ENCODE results near the gene ATG16L1. TPM values are rescaled to one million over a fixed set of nuclear protein-coding genes. Genes with fewer than 3 reads are reported as not detected.

Gene ATG16L1
- total RNA-seq, 1 experiment from 2014 or later = 42.0 TPM

DNA sequence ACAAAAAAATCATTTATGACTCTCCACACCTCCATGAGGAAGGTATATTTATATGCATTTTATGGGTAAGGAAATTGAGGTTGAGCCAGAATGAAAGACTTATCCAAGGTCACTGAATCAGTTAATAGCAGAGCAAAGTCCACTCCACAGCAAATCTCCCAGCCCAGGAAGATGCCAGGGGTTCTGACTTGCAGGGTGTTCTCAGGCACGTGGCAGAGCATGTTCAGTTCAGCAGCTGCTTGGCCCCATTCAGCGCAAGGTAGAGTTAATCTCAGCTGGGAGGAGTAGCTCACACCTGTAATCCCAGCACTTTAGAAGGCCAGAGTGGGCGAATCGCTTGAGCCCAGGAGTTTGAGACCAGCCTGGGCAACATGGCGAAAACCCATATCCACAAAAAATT is 85.1 kb downstream of the ATG16L1 start:
- H3K27ac Mint-ChIP-seq = no peak overlapping the region
- H4K5ac ChIP-seq (ENCODE audit: insufficient read length, low read depth, low read length) = no peak overlapping the region
- H3K79me1 ChIP-seq (ENCODE audit: insufficient read depth, low read depth, low read length, poor library complexity, severe bottlenecking) = no peaks in the 10 kb centered on the region
- H2AK5ac ChIP-seq (ENCODE audit: insufficient read length, low read length) = no peak overlapping the region
- H3K9ac ChIP-seq (ENCODE audit: extremely low read depth, insufficient read length, low read length) = no peak overlapping the region
- no peaks in the 10 kb centered on the region for H3K23me2 ChIP-seq (ENCODE audit: insufficient read length, low read depth, low read length, poor library complexity, severe bottlenecking)
- no peak for TF ChIP-seq CTCF (conservative IDR thresholded peaks at IDR 0.05)
- no CpG with 5 or more reads among the region's 5 CpGs for WGBS (ENCODE audit: extremely low coverage, insufficient read length, low lambda C conversion rate)
- H3K4me1 Mint-ChIP-seq = no peaks in the 10 kb centered on the region
- H3K23ac ChIP-seq (ENCODE audit: insufficient read length, low read depth, low read length) = no peak overlapping the region
- H3K79me2 ChIP-seq (ENCODE audit: insufficient read depth, low read length) = no peaks in the 10 kb centered on the region
- H3K4me1 ChIP-seq (ENCODE audit: insufficient read depth, low read length) = no peaks in the 10 kb centered on the region
- no peak overlapping the region for H3K4ac ChIP-seq (ENCODE audit: low read depth, low read length)
- no peak overlapping the region for H4K8ac ChIP-seq (replicated peaks; ENCODE audit: insufficient read length, low read depth, low read length)
- no peak overlapping the region for H3K18ac ChIP-seq (ENCODE audit: insufficient read length, low read depth, low read length)
- no peak overlapping the region for H2BK5ac ChIP-seq (ENCODE audit: insufficient read length, low read length)
- H2BK15ac ChIP-seq (ENCODE audit: low read depth, low read length) = no peak overlapping the region
- no peak overlapping the region for H2BK12ac ChIP-seq (ENCODE audit: insufficient read length, low read depth, low read length)
- H3K27me3 Mint-ChIP-seq (ENCODE audit: low read depth) = peaks cover 88% of the 10 kb centered on the region
- H2AFZ ChIP-seq (ENCODE audit: low read length) = no peak overlapping the region
- H3K56ac ChIP-seq (ENCODE audit: insufficient read length, low read depth, low read length) = no peak overlapping the region
- no peak for DNase-seq
- H3T11ph ChIP-seq (ENCODE audit: low read length) = no peak overlapping the region
- no peak overlapping the region for H2BK120ac ChIP-seq (ENCODE audit: low read depth, low read length, poor library complexity, severe bottlenecking)
- H2BK20ac ChIP-seq (ENCODE audit: low read depth, low read length, poor library complexity, severe bottlenecking) = no peak overlapping the region
- H4K20me1 ChIP-seq (ENCODE audit: control insufficient read depth, insufficient read depth, insufficient read length) = no peaks in the 10 kb centered on the region
- H3K4me3 Mint-ChIP-seq = no peak overlapping the region
- no peak overlapping the region for H3K14ac ChIP-seq (ENCODE audit: insufficient read depth, low read length)
- no peak overlapping the region for H3K4me2 ChIP-seq (ENCODE audit: insufficient read depth, insufficient read length, low read length)
- H3K27me3 ChIP-seq (ENCODE audit: insufficient read depth, low read length) = no peaks in the 10 kb centered on the region; the same call in 1 of the 2 replicates
- H3K9me3 ChIP-seq (ENCODE audit: control insufficient read depth, low read depth, low read length) = no peaks in the 10 kb centered on the region
- H3K36me3 Mint-ChIP-seq (ENCODE audit: insufficient read depth in 1 of 3, low read depth in 3 of 3) = peaks cover 0 to 3% (median 0%) of the 10 kb centered on the region in 3 experiments; a peak in 1 of 7 replicates
- no peak overlapping the region for H4K91ac ChIP-seq (ENCODE audit: insufficient read length, low read depth, low read length)
- H3K9me3 Mint-ChIP-seq = peaks cover 3 to 4% of the 10 kb centered on the region in 2 experiments; a peak in 3 of 5 replicates
- no peak overlapping the region for H3K27ac ChIP-seq (ENCODE audit: insufficient read length, low read depth, low read length)

All from H9 (cell line).